Caco-2 (cell line): Measurements from ENCODE around the gene PTAFR. TPM values are rescaled to one million over a fixed set of nuclear protein-coding genes. Genes with fewer than 3 reads are reported as not detected.

Experiments used
- BruUV-seq: library from RNA; stranded (reverse); fragments of 400-500 nt; replicated peaks from 2 replicates; lab custom pipeline; 2021; lab: Mats Ljungman, UMichigan
- CTCF ChIA-PET: fragments of 300-600 bp; sonication (Branson Sonifier 250); formaldehyde crosslinking; loops from one replicate; lab custom pipeline; 2022; ENCODE audit warnings: antibody characterized with exemption; lab: Charles Lee
- POLR2A ChIA-PET: fragments of 300-600 bp; sonication (Branson Sonifier 250); formaldehyde crosslinking; loops from one replicate; lab custom pipeline; 2022; ENCODE audit warnings: antibody characterized with exemption; lab: Charles Lee
- DNase-seq, 2 experiments: peaks; one replicate each; pipeline versions ENCODE4 v3.0.0 to v3.0.0-alpha.2; 2020 to 2022
- H3K27me3 ChIP-seq: replicated peaks from 2 replicates; pipeline ENCODE4 v1.6.0; 2011; ENCODE audit warnings: low read length; ENCODE audit not compliant: control insufficient read depth, insufficient read depth
- H3K36me3 ChIP-seq: 2 replicates; pipeline ENCODE4 v1.5.1; 2011; ENCODE audit warnings: low read length; ENCODE audit not compliant: control insufficient read depth, insufficient read depth
- H3K4me1 ChIP-seq: fragments of 250-450 bp; sonication (Bioruptor Pico); 2 replicates; pipeline ENCODE4 v1.5.1; 2020; ENCODE audit warnings: mild to moderate bottlenecking
- H3K4me3 ChIP-seq: 2 replicates; pipeline ENCODE4 v1.5.1; 2011; ENCODE audit warnings: low read depth, mild to moderate bottlenecking, control low read depth, low read length
- H3K9me3 ChIP-seq: fragments of 250-450 bp; sonication (Bioruptor Pico); 2 replicates; pipeline ENCODE4 v1.5.1; 2020; ENCODE audit warnings: mild to moderate bottlenecking, moderate library complexity
- H3K27ac Mint-ChIP-seq: one replicate; pipeline ENCODE4 v1.8.0; 2022; ENCODE audit warnings: mixed read lengths; ENCODE audit not compliant: unreplicated experiment
- H3K27me3 Mint-ChIP-seq: one replicate; pipeline ENCODE4 v1.8.0; 2022; ENCODE audit warnings: mixed read lengths; ENCODE audit not compliant: insufficient read depth, unreplicated experiment
- H3K36me3 Mint-ChIP-seq: one replicate; pipeline ENCODE4 v1.8.0; 2022; ENCODE audit warnings: mild to moderate bottlenecking, mixed read lengths; ENCODE audit not compliant: insufficient read depth, unreplicated experiment
- H3K4me1 Mint-ChIP-seq: one replicate; pipeline ENCODE4 v1.8.0; 2022; ENCODE audit warnings: low read depth, mixed read lengths; ENCODE audit not compliant: unreplicated experiment
- H3K4me3 Mint-ChIP-seq: one replicate; pipeline ENCODE4 v1.8.0; 2022; ENCODE audit warnings: mild to moderate bottlenecking, moderate library complexity, mixed read lengths; ENCODE audit not compliant: unreplicated experiment
- H3K9me3 Mint-ChIP-seq: one replicate; pipeline ENCODE4 v1.8.0; 2022; ENCODE audit warnings: mixed read lengths; ENCODE audit not compliant: unreplicated experiment
- CTCF ChIP-seq, 2 experiments: fragments of 200-600 bp in 1 of 2; IDR thresholded peaks; 1 replicate in 1 of 2; 2 replicates in 1 of 2; pipeline versions ENCODE4 v1.5.1 to v1.8.0; 2011 to 2022; ENCODE audit warnings: antibody characterized with exemption in 1 of 2, control low read depth in 1 of 2, inconsistent platforms in 1 of 2, low read depth in 1 of 2, low read length in 1 of 2, mild to moderate bottlenecking in 1 of 2, moderate library complexity in 1 of 2; ENCODE audit not compliant: insufficient read depth in 1 of 2, severe bottlenecking in 1 of 2, unreplicated experiment in 1 of 2
- intact Hi-C: fragments of 100-400 bp; cut with micrococcal nuclease; formaldehyde crosslinking; loops from one replicate; pipeline ENCODE4 v1.10.0; 2022; ENCODE audit not compliant: unreplicated experiment
- total RNA-seq: library from RNA; stranded (reverse); gene quantifications from 2 replicates; pipeline ENCODE4 v1.2.3, GENCODE V29; 2022

Gene PTAFR
- total RNA-seq, 1 experiment from 2014 or later = 0.32 TPM

- H3K36me3 ChIP-seq = no peaks in the 10 kb centered on the region
- Mint-ChIP-seq H3K4me1 (no peaks in the 10 kb centered on the region), H3K27ac (no peak overlapping the region), H3K9me3 (no peaks in the 10 kb centered on the region), H3K27me3 (no peaks in the 10 kb centered on the region), H3K36me3 (peaks cover 27% of the 10 kb centered on the region), H3K4me3 (no peak overlapping the region)
- TF ChIP-seq CTCF (IDR thresholded peaks at IDR 0.05; ENCODE audit: insufficient read depth in 1 of 2, low read depth in 1 of 2, low read length in 1 of 2, severe bottlenecking in 1 of 2, unreplicated experiment in 1 of 2) = peak; percentile 39 to 67
- H3K9me3 ChIP-seq = no peaks in the 10 kb centered on the region
- ChIA-PET CTCF (interaction anchor here (0.6 to 2.3 kb wide), 7 partner anchors 12 to 469 kb away, joined by 3 to 22 read pairs (median 3); partner anchors contain the start of gene EYA3), POLR2A (no interaction called here)
- no peaks in the 10 kb centered on the region for H3K4me1 ChIP-seq
- BruUV-seq = no TSS peak
- intact Hi-C loops = loop anchor here (1.0 kb wide), 1 partner anchor 118 kb away; no protein-coding TSS in a partner anchor
- H3K27me3 ChIP-seq = no peaks in the 10 kb centered on the region
- DNase-seq = peak; percentile 40 to 49
- no peak overlapping the region for H3K4me3 ChIP-seq
Measured at GRCh38 chr1:28208818-28209441, 32.4 kb upstream of the PTAFR start.

- no peak for DNase-seq
- no peak overlapping the region for H3K4me3 Mint-ChIP-seq
- ChIA-PET POLR2A (no interaction called here), CTCF (no interaction called here)
- no TSS peak for BruUV-seq
- no peak overlapping the region for H3K27ac Mint-ChIP-seq
- H3K36me3 Mint-ChIP-seq = peaks cover 38% of the 10 kb centered on the region
- Histone ChIP-seq H3K9me3 (no peaks in the 10 kb centered on the region), H3K36me3 (no peaks in the 10 kb centered on the region), H3K27me3 (no peaks in the 10 kb centered on the region), H3K4me1 (no peaks in the 10 kb centered on the region), H3K4me3 (no peak overlapping the region)
- no peak for TF ChIP-seq CTCF (IDR thresholded peaks at IDR 0.05; ENCODE audit: insufficient read depth in 1 of 2, low read depth in 1 of 2, low read length in 1 of 2, severe bottlenecking in 1 of 2, unreplicated experiment in 1 of 2)
- no peaks in the 10 kb centered on the region for H3K27me3 Mint-ChIP-seq
- intact Hi-C loops = no loop called here
- no peaks in the 10 kb centered on the region for H3K9me3 Mint-ChIP-seq
- H3K4me1 Mint-ChIP-seq = no peaks in the 10 kb centered on the region
Measured at GRCh38 chr1:28205243-28205642, 28.8 kb upstream of the PTAFR start.

- POLR2A ChIA-PET = no interaction called here
- no peak overlapping the region for H3K27ac Mint-ChIP-seq
Measured at GRCh38 chr1:28200234-28200873, 23.9 kb upstream of the PTAFR start.

More at GRCh38 chr1:28200234-28200873, 23.9 kb upstream of the PTAFR start:
- H3K4me3 ChIP-seq = no peak overlapping the region
- no peaks in the 10 kb centered on the region for H3K4me1 ChIP-seq
- no peak for DNase-seq
- no peaks in the 10 kb centered on the region for H3K27me3 ChIP-seq
- CTCF ChIA-PET = no interaction called here
- peaks cover 33% of the 10 kb centered on the region for H3K36me3 Mint-ChIP-seq
- no TSS peak for BruUV-seq
- TF ChIP-seq CTCF (IDR thresholded peaks at IDR 0.05; ENCODE audit: insufficient read depth in 1 of 2, low read depth in 1 of 2, low read length in 1 of 2, severe bottlenecking in 1 of 2, unreplicated experiment in 1 of 2) = no peak
- H3K4me1 Mint-ChIP-seq = peaks cover 6% of the 10 kb centered on the region
- no peaks in the 10 kb centered on the region for H3K27me3 Mint-ChIP-seq
- no peaks in the 10 kb centered on the region for H3K9me3 ChIP-seq
- H3K9me3 Mint-ChIP-seq = no peaks in the 10 kb centered on the region
- intact Hi-C loops = no loop called here
- no peaks in the 10 kb centered on the region for H3K36me3 ChIP-seq
- no peak overlapping the region for H3K4me3 Mint-ChIP-seq
